Transverse colon (tissue), 4 donors: Measurements from ENCODE around the gene ACTRT2.

Source experiments
- CTCF ChIP-seq, 5 experiments: fragments of 200-600 bp in 3 of 5; fragments of 450-650 bp in 2 of 5; sonication (generic) in 3 of 5; IDR thresholded peaks; 1 replicate in 2 of 5; 2 replicates in 3 of 5; pipeline ENCODE4 v1.5.1; 2016 to 2017; ENCODE audit warnings: antibody characterized with exemption in 5 of 5, inconsistent platforms in 3 of 5, mild to moderate bottlenecking in 2 of 5, moderate library complexity in 1 of 5
- POLR2A ChIP-seq: fragments of 450-650 bp; IDR thresholded peaks from one replicate; pipeline ENCODE4 v1.6.1; 2016; ENCODE audit warnings: antibody characterized with exemption, mild to moderate bottlenecking, moderate library complexity
- POLR2AphosphoS5 ChIP-seq, 3 donors: sonication (generic); formaldehyde crosslinking; IDR thresholded peaks; one replicate each; pipeline ENCODE4 v1.6.1; 2016; ENCODE audit warnings: antibody characterized with exemption in 3 of 3

DNA sequence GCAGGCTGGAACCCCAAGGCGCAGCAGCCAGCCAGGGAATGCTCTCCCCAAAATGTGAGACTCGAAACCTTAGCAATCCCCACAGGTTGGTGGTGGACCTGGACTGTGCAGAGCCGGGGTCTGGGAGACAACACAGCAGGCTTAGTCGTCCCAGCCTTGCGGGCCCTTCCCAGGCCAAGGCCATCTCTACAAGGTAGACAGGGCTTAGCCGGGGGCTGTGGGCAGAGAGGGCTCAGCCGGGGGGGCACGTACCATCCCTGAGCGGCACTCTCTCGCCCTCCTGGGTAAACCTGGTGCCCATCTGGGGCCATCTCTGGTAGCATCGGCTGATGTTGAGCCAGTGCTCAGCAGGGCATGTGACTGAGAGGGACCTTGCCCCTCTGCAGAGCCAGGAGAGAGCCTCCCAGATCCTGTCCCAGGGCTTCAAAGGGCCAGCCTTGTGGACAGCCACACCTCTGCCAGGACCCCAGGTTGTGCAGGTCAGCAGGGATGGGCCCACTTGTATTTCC lies 2.2 kb upstream of the ACTRT2 start:
- TF ChIP-seq CTCF (IDR thresholded peaks at IDR 0.05): no peak
- no peak for TF ChIP-seq POLR2A
- no peak for TF ChIP-seq POLR2AphosphoS5 (IDR thresholded peaks at IDR 0.05)
